Measurements from ENCODE around the gene CRACR2B.

CRACR2B gene

GRCh38 chr11:870127-870413, 42.4 kb downstream of the CRACR2B start:
- no peak for FAIRE-seq

- no peak for FAIRE-seq
Measured at GRCh38 chr11:870418-870817, 42.7 kb downstream of the CRACR2B start.

- FAIRE-seq: no peak
Measured at GRCh38 chr11:871472-871871, 43.8 kb downstream of the CRACR2B start.

GRCh38 chr11:872799-873198, 45.1 kb downstream of the CRACR2B start:
- FAIRE-seq: no peak

GRCh38 chr11:873706-874105, 46.0 kb downstream of the CRACR2B start:
- no peak for FAIRE-seq

GRCh38 chr11:875203-875602, 47.5 kb downstream of the CRACR2B start:
- no peak for FAIRE-seq

- no peak for FAIRE-seq
Measured at GRCh38 chr11:875769-876301, 48.1 kb downstream of the CRACR2B start.

- no peak for FAIRE-seq
Measured at GRCh38 chr11:876545-876944, 48.8 kb downstream of the CRACR2B start.

- no peak for FAIRE-seq
Measured at GRCh38 chr11:877565-877964, 49.8 kb downstream of the CRACR2B start.

- FAIRE-seq: no peak
Measured at GRCh38 chr11:880447-880846, 52.7 kb downstream of the CRACR2B start.
